Measurements from ENCODE around the gene CDH8. TPM values are rescaled to one million over a fixed set of nuclear protein-coding genes. Genes with fewer than 3 reads are reported as not detected.

The CDH8 gene
- total RNA-seq, 1 experiment from 2014 or later: 2.5 TPM

GRCh38 chr16:61993108-61993507 is 43.1 kb downstream of the CDH8 start:
- ATAC-seq (no peak), DNase-seq (ENCODE audit: low read depth, low spot score) (no peak)
- Histone ChIP-seq H3K4me1 (ENCODE audit: control insufficient read depth in 1 of 2, insufficient read depth in 2 of 2, low read length in 2 of 2) (no peaks in the 10 kb centered on the region), H3K4me3 (replicated peaks in 1 of 2; ENCODE audit: low read depth in 1 of 2, low read length in 2 of 2) (no peak overlapping the region), H3K9me2 (ENCODE audit: insufficient read depth) (no peaks in the 10 kb centered on the region), H3K36me3 (ENCODE audit: control insufficient read depth in 1 of 2, insufficient read depth in 2 of 2, low read length in 2 of 2) (no peaks in the 10 kb centered on the region), H3K27ac (ENCODE audit: low read depth, low read length) (no peak overlapping the region), H2AFZ (ENCODE audit: low read depth, low read length, poor library complexity, severe bottlenecking) (no peak overlapping the region), H3K79me2 (ENCODE audit: insufficient read depth, low read length) (no peaks in the 10 kb centered on the region), H3K9me3 (ENCODE audit: control insufficient read depth in 1 of 2, insufficient read depth in 1 of 2, low read depth in 1 of 2, low read length in 2 of 2) (peaks cover 8 to 26% of the 10 kb centered on the region in 2 experiments; a peak in 3 of 4 replicates), H4K20me1 (ENCODE audit: insufficient read depth) (no peaks in the 10 kb centered on the region), H3K4me2 (ENCODE audit: low read length) (no peak overlapping the region), H3K9ac (ENCODE audit: low read length) (no peak overlapping the region), H3K27me3 (ENCODE audit: insufficient read depth, low read length) (no peaks in the 10 kb centered on the region)
- CTCF ChIA-PET: no interaction called here
- BruUV-seq (replicated peaks): no TSS peak
- intact Hi-C loops (cut with micrococcal nuclease): no loop called here
- POLR2A ChIA-PET: no interaction called here
- TF ChIP-seq SRF (IDR thresholded peaks at IDR 0.05; ENCODE audit: low read depth): no peak
- TF ChIP-seq REST (IDR thresholded peaks at IDR 0.05; ENCODE audit: low read depth): no peak
- TF ChIP-seq ZFX (IDR thresholded peaks at IDR 0.05): no peak
- no peak for TF ChIP-seq CTCF (IDR thresholded peaks at IDR 0.05 in 2 of 3, conservative IDR thresholded peaks at IDR 0.05 in 1 of 3; ENCODE audit: borderline replicate concordance in 1 of 3, insufficient read depth in 1 of 3, low read depth in 2 of 3, low read length in 2 of 3)
- TF ChIP-seq CEBPB (IDR thresholded peaks at IDR 0.05; ENCODE audit: low read depth): no peak
- no peak for TF ChIP-seq MAX (IDR thresholded peaks at IDR 0.05)
- TF ChIP-seq JUND (IDR thresholded peaks at IDR 0.05): no peak
- no peak for TF ChIP-seq CBX3 (IDR thresholded peaks at IDR 0.05; ENCODE audit: low read depth)
- no peak for TF ChIP-seq EZH2 (IDR thresholded peaks at IDR 0.05)
- no peak for TF ChIP-seq POLR2A (IDR thresholded peaks at IDR 0.05; ENCODE audit: borderline replicate concordance, extremely low read depth, insufficient read depth, insufficient read length)
- TF ChIP-seq ELF1 (IDR thresholded peaks at IDR 0.05; ENCODE audit: borderline replicate concordance, low read depth): no peak
- no peak for TF ChIP-seq SIN3A (IDR thresholded peaks at IDR 0.05; ENCODE audit: low read depth)
- no peak for TF ChIP-seq ATF3 (IDR thresholded peaks at IDR 0.05)
- no peak for TF ChIP-seq YY1 (IDR thresholded peaks at IDR 0.05; ENCODE audit: extremely low read depth, insufficient replicate concordance, low read depth, low read length)
- TF ChIP-seq SP1 (IDR thresholded peaks at IDR 0.05; ENCODE audit: low read depth): no peak
- TF ChIP-seq RAD21 (IDR thresholded peaks at IDR 0.05; ENCODE audit: low read depth): no peak
- TF ChIP-seq EGR1 (IDR thresholded peaks at IDR 0.05; ENCODE audit: low read depth): no peak
- no peak for TF ChIP-seq POLR2AphosphoS5 (IDR thresholded peaks at IDR 0.05; ENCODE audit: low read depth, low read length)
- TF ChIP-seq ZNF274 (IDR thresholded peaks at IDR 0.05; ENCODE audit: low read depth, low read length): no peak
- RAD21 ChIA-PET (ENCODE audit: low non-redundant PET in 1 of 2, low total read pairs in 2 of 2, uncharacterized antibody in 2 of 2, unreplicated experiment in 2 of 2): no interaction called here
